BE2C (cell line): ENCODE measurements around the gene PPL.

Experiments
- DNase-seq: peaks from one replicate; pipeline ENCODE4 v3.0.0-alpha.2; 2020
- H3K27me3 ChIP-seq: fragments of 250-450 bp; sonication (Bioruptor Pico); 2 replicates; pipeline ENCODE4 v1.5.1; 2020; ENCODE audit warnings: mild to moderate bottlenecking
- H3K36me3 ChIP-seq: fragments of 250-450 bp; sonication (Bioruptor Pico); 2 replicates; pipeline ENCODE4 v1.5.1; 2020; ENCODE audit warnings: mild to moderate bottlenecking
- H3K4me1 ChIP-seq: fragments of 250-450 bp; sonication (Bioruptor Pico); 2 replicates; pipeline ENCODE4 v1.5.1; 2020
- H3K4me3 ChIP-seq: 2 replicates; pipeline ENCODE4 v1.5.1; 2011; ENCODE audit warnings: low read depth, low read length
- H3K9me3 ChIP-seq: fragments of 250-450 bp; sonication (Bioruptor Pico); 2 replicates; pipeline ENCODE4 v1.5.1; 2020
- CTCF ChIP-seq: IDR thresholded peaks from 2 replicates; pipeline ENCODE4 v1.5.1; 2012; ENCODE audit warnings: mild to moderate bottlenecking, low read depth, low read length

PPL gene

GRCh38 chr16:4868535-4868934 is 68.4 kb downstream of the PPL start:
- Histone ChIP-seq H3K4me3 (no peak overlapping the region), H3K4me1 (no peaks in the 10 kb centered on the region), H3K36me3 (peaks cover 42% of the 10 kb centered on the region), H3K27me3 (no peaks in the 10 kb centered on the region), H3K9me3 (no peaks in the 10 kb centered on the region)
- TF ChIP-seq CTCF: no peak
- no peak for DNase-seq

- H3K27me3 ChIP-seq: no peaks in the 10 kb centered on the region
- H3K4me3 ChIP-seq: no peak overlapping the region
- no peak for DNase-seq
- no peak for TF ChIP-seq CTCF
- H3K4me1 ChIP-seq: no peaks in the 10 kb centered on the region
- H3K36me3 ChIP-seq: peaks cover 39% of the 10 kb centered on the region
- H3K9me3 ChIP-seq: no peaks in the 10 kb centered on the region
Observed at GRCh38 chr16:4868026-4868425, 68.9 kb downstream of the PPL start.

GRCh38 chr16:4866586-4866985 is 70.4 kb downstream of the PPL start:
- Histone ChIP-seq H3K9me3 (no peaks in the 10 kb centered on the region), H3K36me3 (peaks cover 42% of the 10 kb centered on the region), H3K27me3 (no peaks in the 10 kb centered on the region), H3K4me1 (no peaks in the 10 kb centered on the region), H3K4me3 (no peak overlapping the region)
- no peak for TF ChIP-seq CTCF
- no peak for DNase-seq

DNA sequence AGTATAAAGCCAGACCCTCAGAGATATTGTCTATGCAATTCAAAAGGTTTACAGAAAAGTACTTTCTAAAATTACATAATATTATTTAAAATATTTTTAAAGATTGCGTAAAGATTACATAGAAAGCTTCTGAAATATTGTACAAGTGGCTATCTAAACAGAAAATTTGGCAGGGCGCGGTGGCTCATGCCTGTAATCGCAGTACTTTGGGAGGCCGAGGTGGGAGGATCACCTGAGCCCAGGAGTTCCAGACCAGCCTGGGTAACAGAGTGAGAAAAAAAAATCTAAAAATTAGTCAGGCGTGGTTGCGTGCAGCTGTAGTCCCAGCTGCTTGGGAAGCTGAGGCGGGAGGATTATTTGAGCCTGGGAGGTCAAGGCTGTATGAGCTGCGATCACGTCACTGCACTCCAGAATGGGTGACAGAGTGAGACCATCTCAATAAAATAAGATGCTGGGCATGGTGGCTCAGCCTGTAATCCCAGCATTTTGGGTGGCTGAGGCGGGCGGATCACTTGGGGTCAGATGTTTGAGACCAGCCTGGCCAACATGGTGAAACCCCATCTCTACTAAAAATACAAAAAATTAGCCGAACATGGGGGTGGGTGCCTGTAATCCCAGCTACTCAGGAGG is 71.6 kb downstream of the PPL start:
- Histone ChIP-seq H3K4me1 (no peaks in the 10 kb centered on the region), H3K36me3 (peaks cover 43% of the 10 kb centered on the region), H3K4me3 (no peak overlapping the region), H3K9me3 (no peaks in the 10 kb centered on the region), H3K27me3 (no peaks in the 10 kb centered on the region)
- TF ChIP-seq CTCF: no peak
- no peak for DNase-seq

DNA sequence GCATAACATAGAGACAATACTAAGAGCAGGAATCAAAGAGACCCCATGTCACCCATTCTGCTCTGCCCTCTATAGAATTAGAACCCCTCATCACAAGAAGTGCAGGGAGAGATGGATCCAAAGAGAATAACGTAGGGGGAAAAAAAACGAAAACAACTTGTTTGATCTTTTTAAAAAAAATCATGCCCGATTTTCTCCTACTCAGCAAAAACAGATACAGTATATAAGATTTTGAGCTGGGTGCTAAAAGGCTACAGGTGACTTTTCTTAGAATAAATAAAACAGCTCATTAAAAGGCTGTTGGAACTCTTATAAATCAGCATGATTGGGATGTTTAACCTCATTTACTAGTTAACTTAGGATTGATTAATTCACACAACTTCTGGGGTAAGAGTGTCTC is 72.2 kb downstream of the PPL start:
- Histone ChIP-seq H3K9me3 (no peaks in the 10 kb centered on the region), H3K27me3 (no peaks in the 10 kb centered on the region), H3K36me3 (peaks cover 44% of the 10 kb centered on the region), H3K4me3 (no peak overlapping the region), H3K4me1 (no peaks in the 10 kb centered on the region)
- DNase-seq: no peak
- TF ChIP-seq CTCF: no peak

GRCh38 chr16:4862639-4863038 is 74.3 kb downstream of the PPL start:
- H3K4me1 ChIP-seq: no peaks in the 10 kb centered on the region
- H3K36me3 ChIP-seq: peaks cover 54% of the 10 kb centered on the region
- no peak for TF ChIP-seq CTCF
- DNase-seq: no peak
- H3K27me3 ChIP-seq: no peaks in the 10 kb centered on the region
- no peaks in the 10 kb centered on the region for H3K9me3 ChIP-seq
- no peak overlapping the region for H3K4me3 ChIP-seq
